ENCODE results near the gene KIAA1328.

GRCh38 chr18:37012452-37012851 is 183.5 kb downstream of the KIAA1328 start:
- TF ChIP-seq POLR2A (IDR thresholded peaks at IDR 0.05; ENCODE audit: low read length) (no peak), GATA1 (IDR thresholded peaks at IDR 0.05; ENCODE audit: low read depth, low read length) (no peak)

All from erythroblast (primary cell).